KOPT-K1 (cell line): ENCODE results near the gene FNIP2.
"Not testable (repeated sequence)": the region's sequence is repeated elsewhere in the genome, so short reads cannot be mapped to it uniquely, and the experiment has no call there.

Experiments
- H3K27ac ChIP-seq: fragments of 200-600 bp; sonication (generic); 2 replicates; pipeline ENCODE4 v1.5.1; 2016; ENCODE audit warnings: antibody characterized with exemption, mild to moderate bottlenecking, low read depth, low read length; ENCODE audit not compliant: poor library complexity, severe bottlenecking
- H3K36me3 ChIP-seq: fragments of 200-600 bp; sonication (generic); 2 replicates; pipeline ENCODE4 v1.5.1; 2017; ENCODE audit warnings: antibody characterized with exemption, mild to moderate bottlenecking, low read length, moderate library complexity; ENCODE audit not compliant: insufficient read depth
- H3K9me3 ChIP-seq: fragments of 200-600 bp; sonication (generic); 2 replicates; pipeline ENCODE4 v1.5.1; 2017; ENCODE audit warnings: antibody characterized with exemption, low read length, mild to moderate bottlenecking; ENCODE audit not compliant: insufficient read depth, poor library complexity, severe bottlenecking

FNIP2 gene

GRCh38 chr4:158796370-158797140 lies 27.7 kb downstream of the FNIP2 start:
- no peak overlapping the region for H3K27ac ChIP-seq

GRCh38 chr4:158798062-158798461 lies 29.2 kb downstream of the FNIP2 start:
- H3K27ac ChIP-seq, result no peak overlapping the region
- no peaks in the 10 kb centered on the region for H3K36me3 ChIP-seq
- no peaks in the 10 kb centered on the region for H3K9me3 ChIP-seq

More at GRCh38 chr4:158796370-158797140, 27.7 kb downstream of the FNIP2 start:
- Histone ChIP-seq H3K36me3 (no peaks in the 10 kb centered on the region), H3K9me3 (no peaks in the 10 kb centered on the region)

- Histone ChIP-seq H3K36me3 (no peaks in the 10 kb centered on the region), H3K27ac (no peak overlapping the region), H3K9me3 (no peaks in the 10 kb centered on the region)
Measured at GRCh38 chr4:158799013-158799770, 30.4 kb downstream of the FNIP2 start.

GRCh38 chr4:158799856-158800255 lies 31.0 kb downstream of the FNIP2 start:
- no peaks in the 10 kb centered on the region for H3K36me3 ChIP-seq
- no peak overlapping the region for H3K27ac ChIP-seq
- no peaks in the 10 kb centered on the region for H3K9me3 ChIP-seq

- H3K9me3 ChIP-seq, result no peaks in the 10 kb centered on the region
- H3K27ac ChIP-seq, result no peak overlapping the region
- no peaks in the 10 kb centered on the region for H3K36me3 ChIP-seq
Measured at GRCh38 chr4:158801066-158801465, 32.2 kb downstream of the FNIP2 start.

- no peak overlapping the region for H3K27ac ChIP-seq
- no peaks in the 10 kb centered on the region for H3K9me3 ChIP-seq
- H3K36me3 ChIP-seq, result no peaks in the 10 kb centered on the region
Measured at GRCh38 chr4:158801677-158802076, 32.9 kb downstream of the FNIP2 start.

GRCh38 chr4:158802914-158803313 lies 34.1 kb downstream of the FNIP2 start:
- no peaks in the 10 kb centered on the region for H3K36me3 ChIP-seq

GRCh38 chr4:158805635-158806471 lies 37.0 kb downstream of the FNIP2 start:
- H3K9me3 ChIP-seq, result no peaks in the 10 kb centered on the region
- no peaks in the 10 kb centered on the region for H3K36me3 ChIP-seq
- no peak overlapping the region for H3K27ac ChIP-seq

More at GRCh38 chr4:158802914-158803313, 34.1 kb downstream of the FNIP2 start:
- H3K9me3 ChIP-seq, result no peaks in the 10 kb centered on the region
- H3K27ac ChIP-seq, result no peak overlapping the region

- Histone ChIP-seq H3K9me3 (no peaks in the 10 kb centered on the region), H3K36me3 (no peaks in the 10 kb centered on the region), H3K27ac (no peak overlapping the region)
Measured at GRCh38 chr4:158807691-158808090, 38.9 kb downstream of the FNIP2 start.

- Histone ChIP-seq H3K27ac (no peak overlapping the region), H3K9me3 (no peaks in the 10 kb centered on the region), H3K36me3 (no peaks in the 10 kb centered on the region)
Measured at GRCh38 chr4:158808399-158808798, 39.6 kb downstream of the FNIP2 start.

- not testable (repeated sequence) for H3K9me3 ChIP-seq, H3K36me3 ChIP-seq, H3K27ac ChIP-seq
Measured at GRCh38 chr4:158809208-158809607, 40.4 kb downstream of the FNIP2 start.

- H3K27ac ChIP-seq, result no peak overlapping the region
- no peaks in the 10 kb centered on the region for H3K36me3 ChIP-seq
- H3K9me3 ChIP-seq, result no peaks in the 10 kb centered on the region
Measured at GRCh38 chr4:158809611-158810486, 41.0 kb downstream of the FNIP2 start.

- H3K9me3 ChIP-seq, result no peaks in the 10 kb centered on the region
- H3K27ac ChIP-seq, result no peak overlapping the region
- H3K36me3 ChIP-seq, result no peaks in the 10 kb centered on the region
Measured at GRCh38 chr4:158810487-158811215, 41.8 kb downstream of the FNIP2 start.

- H3K36me3 ChIP-seq, result no peaks in the 10 kb centered on the region
- no peaks in the 10 kb centered on the region for H3K9me3 ChIP-seq
- no peak overlapping the region for H3K27ac ChIP-seq
Measured at GRCh38 chr4:158811216-158811540, 42.4 kb downstream of the FNIP2 start.
